Astrocyte of the cerebellum (primary cell): ENCODE results near the gene CALR.

Experiments
- DNase-seq: peaks from one replicate; pipeline ENCODE4 v3.0.0-alpha.2; 2011; ENCODE audit warnings: low read depth
- H3K4me3 ChIP-seq: 2 replicates; pipeline ENCODE4 v1.5.1; 2011; ENCODE audit warnings: mild to moderate bottlenecking, low read depth, low read length, moderate library complexity
- CTCF ChIP-seq: IDR thresholded peaks from 2 replicates; pipeline ENCODE4 v1.5.1; 2012; ENCODE audit warnings: low read length, low read depth, moderate library complexity, mild to moderate bottlenecking; ENCODE audit errors: missing control alignments
- in situ Hi-C: cut with HindIII; loops from 2 replicates; pipeline ENCODE4 v1.10.0; 2017; ENCODE audit warnings: low sequenced_read_pairs

CALR gene

GRCh38 chr19:12943437-12944044, 5.1 kb downstream of the CALR start:
- no peak for DNase-seq
- no peak overlapping the region for H3K4me3 ChIP-seq
- no peak for TF ChIP-seq CTCF
- in situ Hi-C loops = no loop called here

GRCh38 chr19:12944104-12944674, 5.8 kb downstream of the CALR start:
- H3K4me3 ChIP-seq = no peak overlapping the region
- in situ Hi-C loops = no loop called here
- no peak for DNase-seq
- TF ChIP-seq CTCF = no peak

- DNase-seq = peak; percentile 96
- no peak for TF ChIP-seq CTCF
- H3K4me3 ChIP-seq = peak within 1 kb of the TSS; percentile 72
- in situ Hi-C loops = no loop called here
Observed at GRCh38 chr19:12945479-12946091, 7.2 kb downstream of the CALR start, which contains the start of gene RAD23A. Gene RAD23A, plus strand, starts transcription at chr19:12945862. Its CDS starts 87 bp downstream, at chr19:12945949.

GRCh38 chr19:12946092-12946721, 7.8 kb downstream of the CALR start:
- peak overlapping the region; percentile 72 for H3K4me3 ChIP-seq
- peak; percentile 58 for DNase-seq
- no peak for TF ChIP-seq CTCF
- in situ Hi-C loops = no loop called here

GRCh38 chr19:12946731-12947496, 8.5 kb downstream of the CALR start:
- H3K4me3 ChIP-seq = peak overlapping the region; percentile 72
- no peak for DNase-seq
- no peak for TF ChIP-seq CTCF
- in situ Hi-C loops = no loop called here
